Trophoblast cell (in vitro differentiated cells and primary cell): ENCODE measurements around the gene DNTTIP2.
A peak's percentile ranks its signal among the peaks of the same experiment; 100 is the strongest.

Source experiments
- DNase-seq, 2 donors: peaks; one replicate each; pipeline ENCODE4 v3.0.0-alpha.2; 2016
- H2AFZ ChIP-seq: 2 replicates; pipeline ENCODE4 v1.6.1; 2013; ENCODE audit warnings: low read length, moderate library complexity, mild to moderate bottlenecking; ENCODE audit not compliant: insufficient read depth, poor library complexity
- H2AK5ac ChIP-seq: 2 replicates; pipeline ENCODE4 v1.6.1; 2013; ENCODE audit warnings: mild to moderate bottlenecking, low read length
- H2BK120ac ChIP-seq: 2 replicates; pipeline ENCODE4 v1.6.1; 2013; ENCODE audit warnings: low read length, mild to moderate bottlenecking, moderate library complexity; ENCODE audit not compliant: insufficient read depth, poor library complexity
- H2BK12ac ChIP-seq: 2 replicates; pipeline ENCODE4 v1.6.1; 2013; ENCODE audit warnings: mild to moderate bottlenecking, low read length, moderate library complexity
- H2BK5ac ChIP-seq: 2 replicates; pipeline ENCODE4 v1.6.1; 2013; ENCODE audit warnings: low read length, low read depth, moderate library complexity, mild to moderate bottlenecking; ENCODE audit not compliant: poor library complexity
- H3K14ac ChIP-seq: 2 replicates; pipeline ENCODE4 v1.6.1; 2013; ENCODE audit warnings: mild to moderate bottlenecking, low read length
- H3K18ac ChIP-seq: 2 replicates; pipeline ENCODE4 v1.6.1; 2013; ENCODE audit warnings: mild to moderate bottlenecking, low read length
- H3K23ac ChIP-seq: 2 replicates; pipeline ENCODE4 v1.6.1; 2013; ENCODE audit warnings: low read length
- H3K27ac ChIP-seq: 2 replicates; pipeline ENCODE4 v1.5.1; 2013; ENCODE audit warnings: low read depth, mild to moderate bottlenecking, inconsistent platforms, low read length, moderate library complexity
- H3K27me3 ChIP-seq: 2 replicates; pipeline ENCODE4 v1.6.1; 2013; ENCODE audit warnings: inconsistent platforms, mild to moderate bottlenecking, low read length, moderate library complexity; ENCODE audit not compliant: insufficient read depth
- H3K36me3 ChIP-seq, 2 experiments: 1 replicate in 1 of 2; 2 replicates in 1 of 2; pipeline ENCODE4 v1.6.1; 2013; ENCODE audit warnings: low read length in 2 of 2, mild to moderate bottlenecking in 2 of 2, moderate library complexity in 1 of 2; ENCODE audit not compliant: insufficient read depth in 2 of 2, control insufficient read depth in 1 of 2
- H3K4ac ChIP-seq: 2 replicates; pipeline ENCODE4 v1.6.1; 2013; ENCODE audit warnings: low read depth, mild to moderate bottlenecking, low read length, moderate library complexity
- H3K4me1 ChIP-seq, 2 experiments: 1 replicate in 1 of 2; 2 replicates in 1 of 2; pipeline ENCODE4 v1.6.1; 2013; ENCODE audit warnings: low read length in 2 of 2, mild to moderate bottlenecking in 2 of 2, moderate library complexity in 1 of 2; ENCODE audit not compliant: insufficient read depth in 2 of 2, control insufficient read depth in 1 of 2
- H3K4me2 ChIP-seq: 2 replicates; pipeline ENCODE4 v1.6.1; 2013; ENCODE audit warnings: inconsistent platforms, mild to moderate bottlenecking, low read length, moderate library complexity
- H3K4me3 ChIP-seq: 2 replicates; pipeline ENCODE4 v1.5.1; 2013; ENCODE audit warnings: mild to moderate bottlenecking, low read depth, low read length, inconsistent platforms
- H3K79me1 ChIP-seq: one replicate; pipeline ENCODE4 v1.6.1; 2013; ENCODE audit warnings: low read length
- H3K79me2 ChIP-seq: 2 replicates; pipeline ENCODE4 v1.6.1; 2013; ENCODE audit warnings: low read length, mild to moderate bottlenecking; ENCODE audit not compliant: control insufficient read depth, insufficient read depth, poor library complexity
- H3K9ac ChIP-seq: 2 replicates; pipeline ENCODE4 v1.6.1; 2013; ENCODE audit warnings: mild to moderate bottlenecking, low read length
- H3K9me3 ChIP-seq: 2 replicates; pipeline ENCODE4 v1.6.1; 2013; ENCODE audit warnings: low read depth, mild to moderate bottlenecking, control low read depth, inconsistent platforms, low read length; ENCODE audit not compliant: insufficient read depth
- H4K12ac ChIP-seq: 2 replicates; pipeline ENCODE4 v1.6.1; 2013; ENCODE audit warnings: low read depth, mild to moderate bottlenecking, low read length, moderate library complexity
- H4K8ac ChIP-seq: 2 replicates; pipeline ENCODE4 v1.6.1; 2013; ENCODE audit warnings: low read depth, mild to moderate bottlenecking, low read length, moderate library complexity
- H4K91ac ChIP-seq: one replicate; pipeline ENCODE4 v1.6.1; 2013; ENCODE audit warnings: low read depth, mild to moderate bottlenecking, low read length, moderate library complexity
- whole genome bisulfite sequencing: extraction: QIAGEN DNeasy Blood & Tissue Kit; methylation state at CpG from one replicate; pipeline ENCODE4 v1.1.7; 2013; ENCODE audit warnings: missing lambda C conversion rate; ENCODE audit not compliant: insufficient read length, insufficient coverage; ENCODE audit errors: extremely low coverage; 5-methylcytosine and 5-hydroxymethylcytosine counted together

DNTTIP2 gene

GRCh38 chr1:93876244-93876643, 2.8 kb downstream of the DNTTIP2 start:
- no peak overlapping the region for H4K91ac ChIP-seq
- peak overlapping the region; percentile 27 for H3K4ac ChIP-seq
- H2BK120ac ChIP-seq: no peak overlapping the region
- no CpG with 5 or more reads among the region's 1 CpG for WGBS
- H4K8ac ChIP-seq: no peak overlapping the region
- peaks cover 5 to 22% of the 10 kb centered on the region in 2 experiments for H3K36me3 ChIP-seq
- H3K27me3 ChIP-seq: no peaks in the 10 kb centered on the region
- H2AK5ac ChIP-seq: no peak overlapping the region
- DNase-seq: no peak
- no peak overlapping the region for H4K12ac ChIP-seq
- peaks cover 5% of the 10 kb centered on the region for H3K79me1 ChIP-seq
- H3K79me2 ChIP-seq: peaks cover 8% of the 10 kb centered on the region
- no peak overlapping the region for H3K4me2 ChIP-seq
- H3K23ac ChIP-seq: no peak overlapping the region
- peaks cover 3% of the 10 kb centered on the region in 2 experiments for H3K4me1 ChIP-seq
- H2AFZ ChIP-seq: no peak overlapping the region
- no peak overlapping the region for H3K18ac ChIP-seq
- H3K14ac ChIP-seq: no peak overlapping the region
- no peaks in the 10 kb centered on the region for H3K9me3 ChIP-seq
- no peak overlapping the region for H3K27ac ChIP-seq
- no peak overlapping the region for H3K9ac ChIP-seq
- no peak overlapping the region for H3K4me3 ChIP-seq
- H2BK12ac ChIP-seq: no peak overlapping the region
- no peak overlapping the region for H2BK5ac ChIP-seq

- Histone ChIP-seq H3K36me3 (peaks cover 5 to 22% of the 10 kb centered on the region in 2 experiments), H2BK120ac (no peak overlapping the region), H3K23ac (no peak overlapping the region)
These were observed 4.9 kb downstream of the DNTTIP2 start for GRCh38 chr1:93874025-93874651.

GRCh38 chr1:93871366-93871765, 7.6 kb downstream of the DNTTIP2 start:
- Histone ChIP-seq H3K79me2 (no peaks in the 10 kb centered on the region), H3K23ac (no peak overlapping the region), H4K91ac (no peak overlapping the region), H3K14ac (no peak overlapping the region), H3K4me2 (no peak overlapping the region), H3K9ac (no peak overlapping the region), H4K8ac (no peak overlapping the region), H2AK5ac (no peak overlapping the region), H3K36me3 (peaks cover 8 to 15% of the 10 kb centered on the region in 2 experiments), H2BK5ac (no peak overlapping the region), H3K9me3 (no peaks in the 10 kb centered on the region), H2BK12ac (no peak overlapping the region), H3K4me1 (no peaks in the 10 kb centered on the region), H3K4me3 (no peak overlapping the region), H2AFZ (no peak overlapping the region), H3K27ac (no peak overlapping the region), H3K4ac (no peak overlapping the region), H4K12ac (no peak overlapping the region), H2BK120ac (no peak overlapping the region), H3K79me1 (no peaks in the 10 kb centered on the region), H3K27me3 (no peaks in the 10 kb centered on the region), H3K18ac (no peak overlapping the region)
- no CpG with 5 or more reads among the region's 4 CpGs for WGBS
- no peak for DNase-seq

More at GRCh38 chr1:93874025-93874651, 4.9 kb downstream of the DNTTIP2 start:
- no peak overlapping the region for H2BK12ac ChIP-seq
- no peak overlapping the region for H3K4me2 ChIP-seq
- no peak overlapping the region for H3K18ac ChIP-seq
- no peak overlapping the region for H3K4me3 ChIP-seq
- no CpG with 5 or more reads among the region's 3 CpGs for WGBS
- no peak overlapping the region for H3K27ac ChIP-seq
- no peak overlapping the region for H2BK5ac ChIP-seq
- no peak overlapping the region for H4K8ac ChIP-seq
- peaks cover 6% of the 10 kb centered on the region for H3K79me2 ChIP-seq
- H3K9me3 ChIP-seq: no peaks in the 10 kb centered on the region
- no peak overlapping the region for H3K9ac ChIP-seq
- no peak overlapping the region for H4K91ac ChIP-seq
- DNase-seq: peak in 1 of 2 donors; percentile 18
- no peak overlapping the region for H2AK5ac ChIP-seq
- H3K79me1 ChIP-seq: peaks cover 3% of the 10 kb centered on the region
- H3K4me1 ChIP-seq: peaks cover 3% of the 10 kb centered on the region in 2 experiments
- no peaks in the 10 kb centered on the region for H3K27me3 ChIP-seq
- no peak overlapping the region for H4K12ac ChIP-seq
- no peak overlapping the region for H3K4ac ChIP-seq
- H3K14ac ChIP-seq: no peak overlapping the region
- no peak overlapping the region for H2AFZ ChIP-seq

- no peak overlapping the region for H3K23ac ChIP-seq
- no peak overlapping the region for H3K9ac ChIP-seq
- no peak overlapping the region for H3K18ac ChIP-seq
- H3K14ac ChIP-seq: no peak overlapping the region
- no peaks in the 10 kb centered on the region for H3K27me3 ChIP-seq
- no peak overlapping the region for H4K91ac ChIP-seq
- no peak overlapping the region for H3K4me2 ChIP-seq
- no peaks in the 10 kb centered on the region for H3K4me1 ChIP-seq
- H3K79me1 ChIP-seq: no peaks in the 10 kb centered on the region
- no peak overlapping the region for H2AFZ ChIP-seq
- no peak overlapping the region for H2AK5ac ChIP-seq
- H3K4me3 ChIP-seq: no peak overlapping the region
- H3K27ac ChIP-seq: no peak overlapping the region
- H3K79me2 ChIP-seq: no peaks in the 10 kb centered on the region
- WGBS: no CpG with 5 or more reads among the region's 5 CpGs
- H3K4ac ChIP-seq: no peak overlapping the region
- H2BK12ac ChIP-seq: no peak overlapping the region
- DNase-seq: no peak
- H4K8ac ChIP-seq: no peak overlapping the region
- no peak overlapping the region for H4K12ac ChIP-seq
- no peaks in the 10 kb centered on the region for H3K9me3 ChIP-seq
- H2BK5ac ChIP-seq: no peak overlapping the region
- H2BK120ac ChIP-seq: no peak overlapping the region
- H3K36me3 ChIP-seq: peaks cover 8 to 14% of the 10 kb centered on the region in 2 experiments
These were observed 9.4 kb downstream of the DNTTIP2 start for GRCh38 chr1:93869653-93870052.
